Activated CD8-positive, alpha-beta memory T cell treated with anti-CD3 and anti-CD28 coated beads, Interleukin-2, amount 10 ng/mL, durations not matched to agents 7 days and 5 days (primary cell): ENCODE results near the gene REPS2. TPM values are rescaled to one million over a fixed set of nuclear protein-coding genes. Genes with fewer than 3 reads are reported as not detected.

Source experiments
- total RNA-seq, 2 experiments: library from RNA; stranded (reverse); gene quantifications; one replicate each; pipeline ENCODE4 v1.2.3, GENCODE V29; 2021

The REPS2 gene
- total RNA-seq, 2 experiments from 2014 or later: not detected

Other genes starting within 250 kb of the REPS2 start
- 1 to 10 TPM; 5.6 to 6.6 TPM for gene CTPS2, start 234.0 kb upstream of the REPS2 start, total RNA-seq
- gene SYAP1, start 227.0 kb upstream of the REPS2 start, total RNA-seq: 10 to 100 TPM; 13.1 to 18.4 TPM
- gene TXLNG, start 160.2 kb upstream of the REPS2 start, total RNA-seq: 10 to 100 TPM; 10.2 to 13.2 TPM
- 100 to 1,000 TPM; 178 to 193 TPM for gene RBBP7, start 76.3 kb upstream of the REPS2 start, total RNA-seq